Measurements from ENCODE around the gene HS3ST3B1.

Gene HS3ST3B1

GRCh38 chr17:14355556-14355955 lies 54.7 kb downstream of the HS3ST3B1 start:
- no peak for DNase-seq (ENCODE audit: low spot score)

GRCh38 chr17:14359163-14360020 lies 58.5 kb downstream of the HS3ST3B1 start:
- DNase-seq (ENCODE audit: low spot score): no peak

GRCh38 chr17:14360856-14361255 lies 60.0 kb downstream of the HS3ST3B1 start:
- no peak for DNase-seq (ENCODE audit: low spot score)

- no peak for DNase-seq (ENCODE audit: low spot score)
Measured at GRCh38 chr17:14361470-14361869, 60.6 kb downstream of the HS3ST3B1 start.

- DNase-seq (ENCODE audit: low spot score): no peak
Measured at GRCh38 chr17:14361945-14362508, 61.1 kb downstream of the HS3ST3B1 start.

- no peak for DNase-seq (ENCODE audit: low spot score)
Measured at GRCh38 chr17:14366199-14366598, 65.3 kb downstream of the HS3ST3B1 start.

- DNase-seq (ENCODE audit: low spot score): no peak
Measured at GRCh38 chr17:14372461-14372860, 71.6 kb downstream of the HS3ST3B1 start.

- DNase-seq (ENCODE audit: low spot score): no peak
Measured at GRCh38 chr17:14372905-14373613, 72.2 kb downstream of the HS3ST3B1 start.

- DNase-seq (ENCODE audit: low spot score): no peak
Measured at GRCh38 chr17:14373614-14374259, 72.9 kb downstream of the HS3ST3B1 start.

- DNase-seq (ENCODE audit: low spot score): no peak
Measured at GRCh38 chr17:14374268-14374667, 73.4 kb downstream of the HS3ST3B1 start.

GRCh38 chr17:14376666-14377065 lies 75.8 kb downstream of the HS3ST3B1 start:
- DNase-seq (ENCODE audit: low spot score): no peak

- DNase-seq (ENCODE audit: low spot score): no peak
Measured at GRCh38 chr17:14381606-14382005, 80.7 kb downstream of the HS3ST3B1 start.

GRCh38 chr17:14387036-14387435 lies 86.2 kb downstream of the HS3ST3B1 start:
- no peak for DNase-seq (ENCODE audit: low spot score)

GRCh38 chr17:14389681-14390080 lies 88.8 kb downstream of the HS3ST3B1 start:
- DNase-seq (ENCODE audit: low spot score): no peak

GRCh38 chr17:14393723-14394122 lies 92.8 kb downstream of the HS3ST3B1 start:
- DNase-seq (ENCODE audit: low spot score): no peak

GRCh38 chr17:14395255-14395654 lies 94.4 kb downstream of the HS3ST3B1 start:
- DNase-seq (ENCODE audit: low spot score): no peak

- DNase-seq (ENCODE audit: low spot score): no peak
Measured at GRCh38 chr17:14396547-14396946, 95.7 kb downstream of the HS3ST3B1 start.

- DNase-seq (ENCODE audit: low spot score): no peak
Measured at GRCh38 chr17:14398766-14399165, 97.9 kb downstream of the HS3ST3B1 start.

Measured in kidney capillary endothelial cell (primary cell).